Measurements from ENCODE around the gene TPM1. TPM values are rescaled to one million over a fixed set of nuclear protein-coding genes. Genes with fewer than 3 reads are reported as not detected.

The TPM1 gene
- total and polyA plus RNA-seq, 11 donors: 9,722 to 18,689 (median 13,651) TPM

DNA sequence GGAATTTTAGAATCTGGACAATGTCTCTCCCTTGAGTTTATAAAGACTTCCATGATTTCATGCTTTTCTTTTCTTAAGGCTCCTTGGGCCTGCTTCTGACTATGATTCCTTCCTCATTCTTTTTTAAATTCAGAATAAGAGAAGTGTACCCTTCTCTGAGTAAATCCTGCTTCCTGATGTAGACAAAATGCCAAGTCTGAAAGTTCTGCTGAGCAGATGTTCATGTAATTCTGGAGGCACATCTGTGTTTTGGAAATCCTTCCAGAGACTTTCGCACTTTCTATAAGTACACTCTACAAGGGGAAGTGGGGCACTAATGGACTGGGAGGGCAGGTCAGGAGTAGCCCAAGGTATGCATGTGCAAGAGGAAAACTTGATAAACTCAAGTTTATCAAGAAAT lies 24.8 kb downstream of the TPM1 start:
- Histone ChIP-seq H3K9me3 (no peaks in the 10 kb centered on the region), H3K36me3 (peaks cover 3 to 98% (median 73%) of the 10 kb centered on the region in 9 donors), H3K4me1 (peaks cover 0 to 76% (median 23%) of the 10 kb centered on the region in 12 donors), H3K27ac (peak overlapping the region in 9 of 12 donors; percentile 8 to 96 (median 46)), H3K4me3 (no peak overlapping the region), H3K27me3 (no peaks in the 10 kb centered on the region)
- ATAC-seq (no peak), DNase-seq (no peak)
- 91 to 99% (median 96%) methylated on average over 1 of the region's 1 CpG for WGBS, 4 donors
- no peak for TF ChIP-seq POLR2A (IDR thresholded peaks at IDR 0.05)
- TF ChIP-seq, protein P1, sequence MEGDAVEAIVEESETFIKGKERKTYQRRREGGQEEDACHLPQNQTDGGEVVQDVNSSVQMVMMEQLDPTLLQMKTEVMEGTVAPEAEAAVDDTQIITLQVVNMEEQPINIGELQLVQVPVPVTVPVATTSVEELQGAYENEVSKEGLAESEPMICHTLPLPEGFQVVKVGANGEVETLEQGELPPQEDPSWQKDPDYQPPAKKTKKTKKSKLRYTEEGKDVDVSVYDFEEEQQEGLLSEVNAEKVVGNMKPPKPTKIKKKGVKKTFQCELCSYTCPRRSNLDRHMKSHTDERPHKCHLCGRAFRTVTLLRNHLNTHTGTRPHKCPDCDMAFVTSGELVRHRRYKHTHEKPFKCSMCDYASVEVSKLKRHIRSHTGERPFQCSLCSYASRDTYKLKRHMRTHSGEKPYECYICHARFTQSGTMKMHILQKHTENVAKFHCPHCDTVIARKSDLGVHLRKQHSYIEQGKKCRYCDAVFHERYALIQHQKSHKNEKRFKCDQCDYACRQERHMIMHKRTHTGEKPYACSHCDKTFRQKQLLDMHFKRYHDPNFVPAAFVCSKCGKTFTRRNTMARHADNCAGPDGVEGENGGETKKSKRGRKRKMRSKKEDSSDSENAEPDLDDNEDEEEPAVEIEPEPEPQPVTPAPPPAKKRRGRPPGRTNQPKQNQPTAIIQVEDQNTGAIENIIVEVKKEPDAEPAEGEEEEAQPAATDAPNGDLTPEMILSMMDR (IDR thresholded peaks at IDR 0.05): no peak
- intact Hi-C loops (cut with DNase I): no loop called here

DNA sequence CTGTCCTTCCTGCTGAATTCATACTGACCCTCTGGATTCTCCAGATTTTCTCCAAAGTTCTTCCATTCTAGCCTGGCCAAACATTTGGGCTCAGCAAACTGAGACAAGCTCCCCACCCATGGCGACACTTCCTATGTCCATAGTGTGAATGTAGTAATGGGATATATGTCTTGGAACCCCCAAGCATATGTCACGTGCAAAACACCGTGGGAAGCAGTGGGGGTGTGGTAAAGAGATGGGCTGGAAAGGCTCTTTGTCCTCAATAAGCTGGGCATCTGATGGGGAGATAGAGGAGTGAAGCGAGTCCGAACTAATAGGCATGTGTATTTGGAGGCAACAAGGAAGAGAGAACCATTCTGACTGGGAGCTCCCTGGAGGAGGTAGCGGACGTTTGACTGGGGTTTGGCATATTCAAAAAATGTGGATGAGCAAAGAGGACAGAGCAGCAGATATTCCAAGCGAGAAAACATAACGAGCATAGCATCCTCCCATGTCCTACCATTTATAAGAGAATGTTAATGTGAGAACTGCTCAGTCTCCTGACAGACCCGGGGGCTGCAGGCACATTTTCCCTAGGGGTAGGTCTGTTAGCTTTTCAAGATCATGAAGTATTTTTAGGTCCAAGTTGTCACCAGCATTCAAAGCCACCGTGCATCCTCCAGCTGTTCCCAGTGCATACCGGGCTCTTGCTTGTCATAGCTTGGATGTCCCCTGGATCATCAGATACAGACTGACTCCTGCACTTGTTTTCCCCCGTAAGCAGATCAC lies 25.6 kb downstream of the TPM1 start:
- TF ChIP-seq, protein P1 (IDR thresholded peaks at IDR 0.05): no peak
- TF ChIP-seq POLR2A (IDR thresholded peaks at IDR 0.05): no peak
- DNase-seq: peak in 1 of 5 donors; percentile 52
- Histone ChIP-seq H3K4me3 (no peak overlapping the region), H3K9me3 (no peaks in the 10 kb centered on the region), H3K4me1 (peaks cover 0 to 69% (median 22%) of the 10 kb centered on the region in 12 donors), H3K36me3 (peaks cover 3 to 91% (median 64%) of the 10 kb centered on the region in 9 donors), H3K27ac (peak overlapping the region in 9 of 12 donors; percentile 31 to 96 (median 46)), H3K27me3 (no peaks in the 10 kb centered on the region)
- WGBS, 4 donors: 57 to 68% (median 60%) methylated on average over 12 to 13 of the region's 13 CpGs
- intact Hi-C loops (cut with DNase I): no loop called here
- peak; percentile 9 to 41 (median 26) for ATAC-seq

- TF ChIP-seq, protein P1 (IDR thresholded peaks at IDR 0.05): no peak
- TF ChIP-seq POLR2A (IDR thresholded peaks at IDR 0.05): no peak
- intact Hi-C loops (cut with DNase I): no loop called here
- peak overlapping the region in 9 of 12 donors; percentile 2 to 96 (median 46) for H3K27ac ChIP-seq
- no peaks in the 10 kb centered on the region for H3K9me3 ChIP-seq
- peaks cover 0 to 54% (median 17%) of the 10 kb centered on the region in 12 donors for H3K4me1 ChIP-seq
- H3K4me3 ChIP-seq: no peak overlapping the region
- WGBS, 4 donors: 88 to 95% (median 94%) methylated on average over 3 of the region's 3 CpGs
- ATAC-seq (peak in 3 of 4 donors; percentile 2 to 15 (median 2)), DNase-seq (no peak)
- no peaks in the 10 kb centered on the region for H3K27me3 ChIP-seq
- peaks cover 0 to 76% (median 49%) of the 10 kb centered on the region in 9 donors for H3K36me3 ChIP-seq
Observed at GRCh38 chr15:63069616-63070090, 27.1 kb downstream of the TPM1 start.

- Histone ChIP-seq H3K9me3 (no peaks in the 10 kb centered on the region), H3K27ac (peak overlapping the region in 1 of 12 donors; percentile 96), H3K36me3 (peaks cover 0 to 65% (median 39%) of the 10 kb centered on the region in 9 donors), H3K4me3 (no peak overlapping the region), H3K27me3 (no peaks in the 10 kb centered on the region), H3K4me1 (peaks cover 0 to 45% (median 17%) of the 10 kb centered on the region in 12 donors)
- ATAC-seq: no peak
- WGBS, 4 donors: 92 to 95% (median 93%) methylated on average over 6 of the region's 6 CpGs
- TF ChIP-seq POLR2A (IDR thresholded peaks at IDR 0.05): no peak
- TF ChIP-seq, protein P1 (IDR thresholded peaks at IDR 0.05): no peak
- no peak for DNase-seq
- intact Hi-C loops (cut with DNase I): no loop called here
Observed at GRCh38 chr15:63070681-63071129, 28.2 kb downstream of the TPM1 start.
